GM12874 (cell line): ENCODE measurements around the gene CCAR1.

ENCODE experiments used
- CTCF ChIP-seq: IDR thresholded peaks from 2 replicates; pipeline ENCODE4 v1.5.1; 2011; ENCODE audit warnings: low read depth, mild to moderate bottlenecking, control low read depth, low read length, moderate library complexity; ENCODE audit not compliant: insufficient read depth

The CCAR1 gene

GRCh38 chr10:68756246-68756645 lies 35.2 kb downstream of the CCAR1 start:
- no peak for TF ChIP-seq CTCF

- TF ChIP-seq CTCF: no peak
Observed at GRCh38 chr10:68756766-68757165, 35.7 kb downstream of the CCAR1 start.

GRCh38 chr10:68759223-68759863 lies 38.3 kb downstream of the CCAR1 start:
- TF ChIP-seq CTCF: no peak

GRCh38 chr10:68759967-68760366 lies 38.9 kb downstream of the CCAR1 start:
- TF ChIP-seq CTCF: no peak

GRCh38 chr10:68781613-68782574 lies 60.9 kb downstream of the CCAR1 start:
- no peak for TF ChIP-seq CTCF

GRCh38 chr10:68784476-68784875 lies 63.4 kb downstream of the CCAR1 start:
- no peak for TF ChIP-seq CTCF

GRCh38 chr10:68787813-68788212 lies 66.8 kb downstream of the CCAR1 start:
- TF ChIP-seq CTCF: no peak
